OCI-M1 (cell line): ENCODE measurements around the gene SPDYC.

Experiments used
- DNase-seq: peaks from one replicate; lab custom pipeline; 2025; lab: John Stamatoyannopoulos, UW

The SPDYC gene

GRCh38 chr11:65170058-65170534, at the start of gene SPDYC:
TSS of gene SPDYC (plus strand) at chr11:65170233. CDS start at chr11:65171358, 1,125 bp downstream.
- DNase-seq: no peak

- no peak for DNase-seq
These were observed 49.2 kb upstream of the SPDYC start for GRCh38 chr11:65120831-65121230.

DNA sequence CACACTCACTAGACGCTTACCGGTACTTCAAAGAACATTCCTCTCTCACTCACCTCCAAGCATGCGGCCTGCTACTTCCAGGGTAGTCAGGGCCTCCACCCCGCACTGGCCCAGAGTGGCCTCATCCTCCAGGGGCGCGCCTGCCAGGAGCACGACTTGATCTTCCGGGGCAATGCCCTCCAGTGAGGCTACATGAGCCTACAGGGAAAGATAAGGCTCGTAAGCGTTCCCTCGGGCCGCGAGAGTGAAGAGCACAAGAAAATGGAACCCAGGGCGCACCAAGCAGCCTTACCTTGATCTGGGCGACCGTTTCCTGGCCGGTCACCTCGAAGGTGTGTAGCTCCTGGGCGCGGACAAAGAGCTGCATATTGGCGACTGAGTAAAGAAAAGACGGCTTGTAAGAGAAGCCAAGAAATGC, 48.6 kb upstream of the SPDYC start:
- peak; percentile 37 for DNase-seq

DNA sequence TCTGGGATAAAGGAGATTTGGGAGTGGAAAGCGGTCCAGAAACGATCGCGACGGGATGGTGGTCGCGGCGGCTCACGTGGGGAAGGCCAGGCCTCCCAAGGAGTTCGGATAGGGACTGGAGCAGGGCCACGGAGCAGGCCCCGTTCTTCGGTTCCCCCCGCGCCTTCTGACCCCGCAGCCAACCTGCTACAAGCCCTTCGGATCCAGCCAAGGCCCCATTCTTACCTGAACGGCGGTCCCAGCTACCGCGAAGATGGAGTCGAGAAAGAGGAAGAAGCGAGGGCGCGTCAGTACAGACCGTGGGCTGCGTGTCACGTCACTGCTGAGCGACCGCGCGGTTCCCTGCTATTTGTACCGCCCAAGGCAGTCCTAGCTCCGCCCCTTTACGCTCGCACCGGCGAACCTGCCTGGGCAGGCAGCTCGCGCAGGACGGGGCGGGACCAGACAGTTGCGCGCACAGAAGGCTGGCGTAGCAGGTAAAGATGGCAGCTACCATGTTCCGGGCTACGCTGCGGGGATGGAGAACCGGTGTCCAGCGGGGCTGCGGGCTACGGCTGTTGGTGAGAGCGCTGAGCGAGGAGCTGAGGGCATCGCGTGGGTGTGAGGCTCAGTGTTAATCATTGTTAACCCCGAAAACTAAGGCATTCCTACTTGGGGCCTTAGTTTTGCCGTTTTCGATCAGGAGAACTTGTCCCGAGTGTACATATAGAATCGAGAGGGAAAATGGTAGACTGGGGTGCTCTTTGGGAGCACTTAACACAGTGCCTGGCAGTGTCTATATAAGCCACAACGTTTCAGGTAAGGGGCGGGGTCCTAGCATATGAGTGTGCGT, 48.0 kb upstream of the SPDYC start, which contains the start of the genes FAU and MRPL49:
FAU (minus strand) TSS at position 270 of the 832 bp plus-strand sequence. CDS start 321 bp downstream, outside the sequence.
MRPL49 (plus strand) TSS at position 457 of the 832 bp plus-strand sequence; CDS start at position 483, 26 bp downstream.
- peak; percentile 99 for DNase-seq

GRCh38 chr11:65124480-65125196, 45.4 kb upstream of the SPDYC start:
- DNase-seq: no peak

DNA sequence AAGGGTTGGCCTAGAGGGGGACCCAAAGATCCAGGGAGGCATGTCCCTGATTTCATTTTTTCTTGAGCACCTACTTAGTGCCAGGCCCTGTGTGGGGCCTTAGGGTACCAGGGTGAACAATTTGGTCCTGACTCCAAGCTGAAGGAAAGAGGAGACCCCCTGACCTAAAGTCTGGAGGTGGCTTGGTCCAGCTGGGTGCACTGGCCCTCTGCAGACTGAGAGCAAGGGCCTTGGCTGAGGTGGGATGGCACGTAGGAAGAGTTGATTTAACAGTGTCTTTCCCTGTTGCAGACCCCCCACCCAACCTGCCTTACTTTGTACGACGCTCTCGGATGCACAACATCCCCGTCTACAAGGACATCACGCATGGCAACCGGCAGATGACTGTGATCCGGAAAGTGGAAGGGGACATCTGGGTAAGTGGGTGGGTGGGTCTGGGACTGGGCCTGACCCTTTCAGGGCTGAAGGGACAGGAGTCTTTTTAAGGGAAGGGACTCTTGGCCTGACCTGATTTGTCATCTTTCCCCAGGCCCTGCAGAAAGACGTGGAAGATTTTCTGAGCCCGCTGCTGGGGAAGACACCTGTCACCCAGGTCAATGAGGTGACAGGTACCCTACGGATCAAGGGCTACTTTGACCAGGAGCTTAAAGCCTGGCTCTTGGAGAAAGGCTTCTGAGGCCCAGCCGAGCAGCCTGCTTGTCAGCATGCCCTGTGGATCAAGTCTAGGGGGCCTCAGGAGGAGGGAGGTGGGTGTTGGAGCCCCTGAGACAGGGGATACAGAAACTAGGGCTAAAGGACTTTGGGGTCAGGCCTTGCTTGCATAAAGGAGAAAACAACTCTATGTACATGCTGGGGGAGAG, 44.6 kb upstream of the SPDYC start:
- DNase-seq: no peak

DNA sequence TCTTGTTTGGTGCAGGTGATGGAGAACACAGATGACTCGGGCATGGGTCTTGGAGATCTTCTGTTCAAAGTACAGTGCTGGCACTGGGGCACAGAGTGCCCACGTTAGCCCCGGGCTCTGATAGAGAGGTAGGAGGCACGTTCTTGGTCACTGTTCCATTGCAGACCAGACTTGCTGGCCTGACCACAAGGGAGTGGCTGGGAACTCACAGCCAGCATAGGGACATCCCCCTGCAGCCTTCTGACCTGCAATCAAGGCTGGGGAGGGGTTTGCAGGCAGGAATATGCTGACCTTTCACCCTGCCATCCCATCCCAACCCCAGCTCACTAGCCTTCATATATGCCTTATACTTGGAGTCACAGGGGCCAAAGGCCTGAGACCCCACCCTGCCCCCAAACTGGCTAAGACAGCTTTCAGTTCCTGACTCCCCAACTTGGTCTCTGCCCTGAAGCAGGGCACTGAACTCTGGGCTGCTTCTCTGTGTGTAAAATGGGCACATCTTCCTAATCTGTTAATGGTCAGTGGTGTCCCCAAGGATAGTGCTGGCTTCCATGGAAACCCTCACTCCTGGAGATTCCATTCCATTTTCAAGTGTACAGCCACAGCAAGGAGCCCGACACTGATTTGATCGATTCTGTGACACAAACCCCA, 43.3 kb upstream of the SPDYC start:
- no peak for DNase-seq

DNA sequence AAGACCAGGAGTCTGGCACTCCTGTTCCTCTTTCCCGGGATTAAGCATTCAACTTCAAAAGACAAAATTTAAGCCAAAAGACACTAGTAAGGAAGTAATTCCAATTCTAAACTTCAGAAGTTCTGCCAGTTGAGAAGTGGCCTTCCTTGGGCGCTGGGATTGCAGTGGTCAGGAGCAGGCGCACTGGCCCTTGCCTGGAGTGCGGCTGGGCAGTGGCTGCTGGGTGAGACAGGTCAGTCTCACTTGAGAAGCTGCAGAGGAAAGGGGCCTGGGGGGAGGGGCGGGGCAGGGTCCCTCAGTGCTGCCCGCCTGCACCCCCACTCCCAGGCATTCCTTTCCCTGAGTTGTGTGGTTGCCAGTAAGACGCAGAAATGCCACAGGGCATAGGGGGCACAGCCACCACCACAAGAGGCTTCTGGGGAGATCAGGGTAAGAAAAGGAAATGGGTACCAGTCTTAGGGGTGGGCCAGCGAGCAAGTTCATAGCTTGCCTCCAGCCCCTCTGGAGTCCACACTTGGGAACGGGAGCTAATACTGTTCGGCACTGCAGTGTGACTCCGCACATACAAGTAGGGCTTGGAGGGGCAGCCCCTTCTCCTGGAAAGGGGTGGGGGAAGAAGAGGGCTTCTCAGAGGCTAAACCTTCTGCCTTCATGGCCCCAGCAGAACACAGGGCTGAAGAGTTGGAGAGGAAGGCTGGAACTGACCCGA, 42.4 kb upstream of the SPDYC start:
- DNase-seq: no peak

- DNase-seq: no peak
These were observed 41.6 kb upstream of the SPDYC start for GRCh38 chr11:65128182-65129145.

DNA sequence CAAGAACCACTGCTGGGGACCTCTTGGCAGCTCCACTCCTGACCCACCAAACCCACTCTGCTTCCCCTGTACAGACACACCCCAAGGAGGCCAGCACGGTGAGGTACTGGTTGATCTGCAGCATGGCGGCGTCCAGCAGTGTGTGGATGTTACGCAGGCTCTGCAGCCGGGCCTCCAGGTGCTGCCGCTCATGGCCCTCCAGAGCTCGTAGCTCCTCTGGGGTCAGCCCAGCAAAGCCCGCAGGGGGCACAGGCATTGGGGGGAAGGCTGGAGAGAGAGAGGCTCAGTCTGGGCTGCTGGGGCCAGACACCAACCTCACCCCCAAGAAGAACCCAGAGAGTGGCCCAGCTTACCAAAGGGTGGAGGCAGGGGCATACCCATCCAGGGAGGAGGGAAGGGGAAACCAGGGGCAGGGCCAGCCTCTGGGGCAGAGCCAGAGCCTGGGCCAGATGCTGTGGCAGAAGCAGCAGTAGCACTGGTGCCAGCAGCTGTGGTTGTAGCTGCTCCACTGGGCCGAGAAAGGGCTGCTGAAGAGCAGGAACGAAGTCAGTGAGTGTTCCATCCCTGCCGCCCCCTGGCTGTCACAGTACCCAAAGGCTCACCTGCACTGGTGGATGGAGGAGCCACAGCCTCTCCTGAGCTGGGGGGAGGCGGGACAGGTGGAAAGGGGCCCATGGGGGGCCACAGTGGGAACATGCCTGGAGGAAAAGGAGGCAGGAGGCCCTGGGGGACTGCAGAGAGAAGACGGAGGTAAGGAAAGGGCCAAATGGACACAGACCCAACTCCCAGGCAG, 40.2 kb upstream of the SPDYC start:
- DNase-seq: no peak

DNA sequence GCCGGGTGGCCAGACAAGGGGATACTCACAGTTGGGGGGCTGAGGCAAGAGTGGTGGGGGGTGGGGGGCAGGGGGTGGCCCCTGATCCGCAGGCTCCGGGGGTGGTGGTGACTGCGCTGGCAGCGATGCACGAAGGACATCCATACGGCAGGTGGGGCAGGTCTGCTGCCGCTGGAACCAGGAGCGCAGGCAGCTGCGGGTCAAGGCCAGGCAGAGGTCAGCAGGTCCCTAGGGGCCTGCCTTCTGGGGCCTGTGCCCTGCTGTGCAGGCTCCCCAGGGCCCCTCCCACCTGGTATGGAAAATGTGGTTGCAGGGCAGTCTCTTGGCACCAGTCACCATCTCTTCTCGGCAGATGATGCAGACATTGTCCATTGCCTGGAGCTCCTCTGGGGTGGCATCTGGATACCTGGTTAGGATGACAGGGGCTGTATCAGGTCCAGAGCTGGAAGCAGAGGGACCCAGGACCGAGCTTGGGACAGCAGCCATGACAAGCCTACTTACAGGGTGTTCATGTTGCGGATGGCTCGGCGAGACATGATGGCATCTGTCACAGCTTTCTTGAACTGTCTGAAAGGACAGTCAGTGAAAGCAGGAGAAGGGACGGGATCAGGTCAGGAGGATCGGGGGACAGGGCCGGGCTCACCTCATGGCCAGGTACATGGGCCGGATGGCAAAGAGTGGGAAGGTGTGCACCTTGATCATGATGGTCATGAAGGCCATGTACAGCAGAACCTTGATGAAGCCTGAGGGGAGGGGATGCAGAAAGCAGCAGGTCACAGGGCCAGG, 39.2 kb upstream of the SPDYC start:
- DNase-seq: no peak

- no peak for DNase-seq
These were observed 38.6 kb upstream of the SPDYC start for GRCh38 chr11:65131417-65131776.

- DNase-seq: no peak
These were observed 38.2 kb upstream of the SPDYC start for GRCh38 chr11:65131895-65132237.

DNA sequence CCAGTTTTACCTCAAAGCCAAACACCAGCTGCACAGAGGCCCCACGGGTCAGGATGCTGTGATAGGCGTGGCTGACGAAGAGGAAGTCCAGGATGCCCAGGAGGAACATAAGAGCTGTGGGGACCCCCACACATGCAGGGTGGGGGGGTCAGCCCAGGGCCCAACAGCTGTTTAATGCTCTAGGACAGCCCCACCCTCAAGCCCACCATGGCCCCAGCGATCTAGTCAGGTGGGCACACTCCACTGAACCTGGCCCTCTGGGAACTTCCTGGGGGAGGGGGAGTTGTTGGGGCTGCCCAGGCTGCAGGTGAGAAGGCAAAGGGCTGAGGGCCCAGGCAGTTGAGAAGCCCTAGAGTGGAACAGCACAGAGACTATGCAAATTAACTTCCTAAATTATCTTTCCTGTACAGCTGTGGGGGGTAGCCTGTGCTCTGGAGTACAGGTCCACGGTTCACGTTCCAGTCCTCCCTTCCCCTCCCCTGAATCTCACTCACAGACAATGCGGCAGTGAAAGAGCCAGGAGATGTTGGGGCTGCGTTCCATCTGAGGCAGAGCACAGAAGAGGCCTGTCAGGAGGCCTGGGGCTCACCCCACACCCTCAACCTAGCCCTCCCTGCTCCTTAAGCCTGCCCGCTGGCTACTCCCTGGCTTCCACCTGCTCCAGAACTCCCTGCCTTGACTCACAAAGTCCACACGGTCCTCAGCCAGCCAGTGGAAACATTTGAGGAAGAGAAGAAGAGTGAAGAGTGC, 37.6 kb upstream of the SPDYC start:
- no peak for DNase-seq

- DNase-seq: peak; percentile 29
These were observed 36.9 kb upstream of the SPDYC start for GRCh38 chr11:65132988-65133700.

- no peak for DNase-seq
These were observed 36.3 kb upstream of the SPDYC start for GRCh38 chr11:65133724-65134123.
